ENCODE data around the gene LDLRAD2. TPM values are rescaled to one million over a fixed set of nuclear protein-coding genes. Genes with fewer than 3 reads are reported as not detected.
A peak's percentile ranks its signal among the peaks of the same experiment; 100 is the strongest.

The LDLRAD2 gene
- total and polyA plus RNA-seq, 9 of the 15 experiments (the other 6 are each of a cell fraction or from before 2014, with no cell fraction given): 0.45 to 0.48 TPM; not detected in 7

DNA sequence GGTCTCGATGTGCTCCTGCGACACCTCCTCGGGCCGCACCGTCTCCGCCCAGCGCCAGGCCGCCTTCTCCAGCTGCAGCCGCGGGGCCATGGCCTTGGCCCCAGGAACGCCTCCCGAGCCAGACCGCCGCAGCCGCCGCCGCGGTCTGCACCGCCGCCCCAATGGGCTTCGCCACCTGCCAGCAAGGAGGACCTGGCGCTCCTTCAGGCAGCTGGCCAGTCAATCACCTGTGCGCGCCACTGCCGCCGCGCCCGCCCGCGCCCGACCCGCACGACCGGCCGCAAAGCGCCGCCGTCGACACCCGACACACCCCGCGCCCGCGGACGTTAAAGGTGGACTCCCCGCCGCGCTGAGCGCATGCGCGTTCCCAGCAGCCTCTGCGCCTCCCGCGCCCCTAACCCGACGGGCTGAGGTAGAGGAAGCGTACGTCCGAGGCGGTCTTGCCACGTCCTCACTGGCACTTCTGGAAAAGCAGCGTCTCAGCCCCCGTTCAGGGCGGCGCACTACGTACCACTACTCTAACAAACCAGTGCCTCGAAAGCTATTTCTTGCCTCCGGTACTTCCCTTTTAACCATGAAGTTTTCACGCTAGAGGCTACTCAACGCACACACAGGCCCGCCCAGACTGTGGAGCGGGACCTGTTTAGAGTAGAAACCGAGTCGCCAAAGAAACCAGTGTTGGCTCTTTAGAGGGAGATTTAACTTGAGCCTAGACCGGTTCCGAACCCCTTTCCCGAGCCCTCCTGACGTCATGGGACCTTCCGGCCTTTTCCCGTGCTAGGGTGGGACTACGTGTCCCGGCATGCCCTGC, 29.0 kb upstream of the LDLRAD2 start, which contains the start of gene USP48 (continued):
- TF ChIP-seq MBD2 (IDR thresholded peaks at IDR 0.05; ENCODE audit: borderline replicate concordance, low read depth) (peak; percentile 97; the same call in 1 of the 2 replicates), SMARCA5 (IDR thresholded peaks at IDR 0.05) (no peak), ARID1B (IDR thresholded peaks at IDR 0.05) (peak; percentile 49; the same call in 1 of the 2 replicates), HLTF (IDR thresholded peaks at IDR 0.05) (peak; percentile 77; the same call in 1 of the 2 replicates), TRIM24 (IDR thresholded peaks at IDR 0.05) (peak in 1 of 2 experiments; percentile 66; a peak in 2 of 4 replicates), RBM25 (IDR thresholded peaks at IDR 0.05; ENCODE audit: low read depth, low read length, severe bottlenecking) (no peak), MED1 (CRISPR knock-in tag; IDR thresholded peaks at IDR 0.05; ENCODE audit: borderline replicate concordance) (0 out of 2 replicates have a peak, but pooled peaks have one; percentile 13), SMARCB1 (IDR thresholded peaks at IDR 0.05; ENCODE audit: insufficient read length, low read depth) (no peak), GTF2E2 (tag; IDR thresholded peaks at IDR 0.05) (peak; percentile 96), ZNF696 (CRISPR knock-in tag; conservative IDR thresholded peaks at IDR 0.05) (no peak), MIER1 (IDR thresholded peaks at IDR 0.05; ENCODE audit: low read depth) (no peak)
- TF ChIP-seq, protein P1, sequence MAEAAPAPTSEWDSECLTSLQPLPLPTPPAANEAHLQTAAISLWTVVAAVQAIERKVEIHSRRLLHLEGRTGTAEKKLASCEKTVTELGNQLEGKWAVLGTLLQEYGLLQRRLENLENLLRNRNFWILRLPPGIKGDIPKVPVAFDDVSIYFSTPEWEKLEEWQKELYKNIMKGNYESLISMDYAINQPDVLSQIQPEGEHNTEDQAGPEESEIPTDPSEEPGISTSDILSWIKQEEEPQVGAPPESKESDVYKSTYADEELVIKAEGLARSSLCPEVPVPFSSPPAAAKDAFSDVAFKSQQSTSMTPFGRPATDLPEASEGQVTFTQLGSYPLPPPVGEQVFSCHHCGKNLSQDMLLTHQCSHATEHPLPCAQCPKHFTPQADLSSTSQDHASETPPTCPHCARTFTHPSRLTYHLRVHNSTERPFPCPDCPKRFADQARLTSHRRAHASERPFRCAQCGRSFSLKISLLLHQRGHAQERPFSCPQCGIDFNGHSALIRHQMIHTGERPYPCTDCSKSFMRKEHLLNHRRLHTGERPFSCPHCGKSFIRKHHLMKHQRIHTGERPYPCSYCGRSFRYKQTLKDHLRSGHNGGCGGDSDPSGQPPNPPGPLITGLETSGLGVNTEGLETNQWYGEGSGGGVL (CRISPR knock-in tag; IDR thresholded peaks at IDR 0.05): no peak
- TF ChIP-seq, protein P2, sequence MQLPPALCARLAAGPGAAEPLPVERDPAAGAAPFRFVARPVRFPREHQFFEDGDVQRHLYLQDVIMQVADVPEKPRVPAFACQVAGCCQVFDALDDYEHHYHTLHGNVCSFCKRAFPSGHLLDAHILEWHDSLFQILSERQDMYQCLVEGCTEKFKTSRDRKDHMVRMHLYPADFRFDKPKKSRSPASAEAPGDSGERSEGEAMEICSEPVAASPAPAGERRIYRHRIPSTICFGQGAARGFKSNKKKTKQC (CRISPR knock-in tag; IDR thresholded peaks at IDR 0.05): peak; percentile 16
- TF ChIP-seq, protein P3, sequence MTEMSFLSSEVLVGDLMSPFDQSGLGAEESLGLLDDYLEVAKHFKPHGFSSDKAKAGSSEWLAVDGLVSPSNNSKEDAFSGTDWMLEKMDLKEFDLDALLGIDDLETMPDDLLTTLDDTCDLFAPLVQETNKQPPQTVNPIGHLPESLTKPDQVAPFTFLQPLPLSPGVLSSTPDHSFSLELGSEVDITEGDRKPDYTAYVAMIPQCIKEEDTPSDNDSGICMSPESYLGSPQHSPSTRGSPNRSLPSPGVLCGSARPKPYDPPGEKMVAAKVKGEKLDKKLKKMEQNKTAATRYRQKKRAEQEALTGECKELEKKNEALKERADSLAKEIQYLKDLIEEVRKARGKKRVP (CRISPR knock-in tag; IDR thresholded peaks at IDR 0.05): no peak
- TF ChIP-seq, protein P4, sequence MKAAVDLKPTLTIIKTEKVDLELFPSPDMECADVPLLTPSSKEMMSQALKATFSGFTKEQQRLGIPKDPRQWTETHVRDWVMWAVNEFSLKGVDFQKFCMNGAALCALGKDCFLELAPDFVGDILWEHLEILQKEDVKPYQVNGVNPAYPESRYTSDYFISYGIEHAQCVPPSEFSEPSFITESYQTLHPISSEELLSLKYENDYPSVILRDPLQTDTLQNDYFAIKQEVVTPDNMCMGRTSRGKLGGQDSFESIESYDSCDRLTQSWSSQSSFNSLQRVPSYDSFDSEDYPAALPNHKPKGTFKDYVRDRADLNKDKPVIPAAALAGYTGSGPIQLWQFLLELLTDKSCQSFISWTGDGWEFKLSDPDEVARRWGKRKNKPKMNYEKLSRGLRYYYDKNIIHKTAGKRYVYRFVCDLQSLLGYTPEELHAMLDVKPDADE (conservative IDR thresholded peaks at IDR 0.05; ENCODE audit: control insufficient read depth, low read depth, low read length): 0 out of 2 replicates have a peak, but pooled peaks have one; percentile 17
- TF ChIP-seq, protein P5, sequence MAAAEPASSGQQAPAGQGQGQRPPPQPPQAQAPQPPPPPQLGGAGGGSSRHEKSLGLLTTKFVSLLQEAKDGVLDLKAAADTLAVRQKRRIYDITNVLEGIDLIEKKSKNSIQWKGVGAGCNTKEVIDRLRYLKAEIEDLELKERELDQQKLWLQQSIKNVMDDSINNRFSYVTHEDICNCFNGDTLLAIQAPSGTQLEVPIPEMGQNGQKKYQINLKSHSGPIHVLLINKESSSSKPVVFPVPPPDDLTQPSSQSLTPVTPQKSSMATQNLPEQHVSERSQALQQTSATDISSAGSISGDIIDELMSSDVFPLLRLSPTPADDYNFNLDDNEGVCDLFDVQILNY (CRISPR knock-in tag; IDR thresholded peaks at IDR 0.05): no peak; the same call in 1 of the 2 replicates
- TF ChIP-seq, protein P6, sequence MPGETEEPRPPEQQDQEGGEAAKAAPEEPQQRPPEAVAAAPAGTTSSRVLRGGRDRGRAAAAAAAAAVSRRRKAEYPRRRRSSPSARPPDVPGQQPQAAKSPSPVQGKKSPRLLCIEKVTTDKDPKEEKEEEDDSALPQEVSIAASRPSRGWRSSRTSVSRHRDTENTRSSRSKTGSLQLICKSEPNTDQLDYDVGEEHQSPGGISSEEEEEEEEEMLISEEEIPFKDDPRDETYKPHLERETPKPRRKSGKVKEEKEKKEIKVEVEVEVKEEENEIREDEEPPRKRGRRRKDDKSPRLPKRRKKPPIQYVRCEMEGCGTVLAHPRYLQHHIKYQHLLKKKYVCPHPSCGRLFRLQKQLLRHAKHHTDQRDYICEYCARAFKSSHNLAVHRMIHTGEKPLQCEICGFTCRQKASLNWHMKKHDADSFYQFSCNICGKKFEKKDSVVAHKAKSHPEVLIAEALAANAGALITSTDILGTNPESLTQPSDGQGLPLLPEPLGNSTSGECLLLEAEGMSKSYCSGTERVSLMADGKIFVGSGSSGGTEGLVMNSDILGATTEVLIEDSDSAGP (CRISPR knock-in tag; IDR thresholded peaks at IDR 0.05): no peak
- TF ChIP-seq, protein P7, sequence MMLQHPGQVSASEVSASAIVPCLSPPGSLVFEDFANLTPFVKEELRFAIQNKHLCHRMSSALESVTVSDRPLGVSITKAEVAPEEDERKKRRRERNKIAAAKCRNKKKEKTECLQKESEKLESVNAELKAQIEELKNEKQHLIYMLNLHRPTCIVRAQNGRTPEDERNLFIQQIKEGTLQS (IDR thresholded peaks at IDR 0.05): peak; percentile 90
- TF ChIP-seq, protein P7 (CRISPR knock-in tag; conservative IDR thresholded peaks at IDR 0.05): peak; percentile 88; the same call in 1 of the 2 replicates

Measured in K562 (cell line).